Mesothelial cell of epicardium (in vitro differentiated cells): Measurements from ENCODE around the gene KLF2. TPM values are rescaled to one million over a fixed set of nuclear protein-coding genes. Genes with fewer than 3 reads are reported as not detected.
"Not testable (repeated sequence)": the region's sequence is repeated elsewhere in the genome, so short reads cannot be mapped to it uniquely, and the experiment has no call there.

Source experiments
- DNase-seq, 2 experiments: peaks; one replicate each; pipeline ENCODE4 v3.0.0; 2021; ENCODE audit warnings: low spot score in 2 of 2; ENCODE audit not compliant: unreplicated experiment in 2 of 2
- H3K27ac Mint-ChIP-seq: 2 replicates; pipeline ENCODE4 v1.8.0; 2021; ENCODE audit warnings: mixed read lengths
- H3K27me3 Mint-ChIP-seq: 2 replicates; pipeline ENCODE4 v1.8.0; 2021; ENCODE audit warnings: low read depth, mixed read lengths
- H3K36me3 Mint-ChIP-seq: 2 replicates; pipeline ENCODE4 v1.8.0; 2021; ENCODE audit warnings: mixed read lengths
- H3K4me1 Mint-ChIP-seq: 2 replicates; pipeline ENCODE4 v1.8.0; 2021; ENCODE audit warnings: mixed read lengths
- H3K4me3 Mint-ChIP-seq: 2 replicates; pipeline ENCODE4 v1.8.0; 2021; ENCODE audit warnings: mild to moderate bottlenecking, moderate library complexity, mixed read lengths
- H3K9me3 Mint-ChIP-seq: 2 replicates; pipeline ENCODE4 v1.8.0; 2021; ENCODE audit warnings: mixed read lengths
- total RNA-seq: library from RNA; stranded (reverse); gene quantifications from 3 replicates; pipeline ENCODE4 v1.2.1, GENCODE V29; 2021
- TF ChIP-seq, protein P1 (sequence below): fragments of 200-600 bp; sonication (generic); IDR thresholded peaks from one replicate; pipeline ENCODE4 v1.5.0; 2021; ENCODE audit warnings: antibody characterized with exemption; ENCODE audit not compliant: unreplicated experiment

KLF2 gene
- total RNA-seq, 1 donor from 2014 or later = 12.3 TPM

GRCh38 chr19:16340092-16340491 is 15.5 kb downstream of the KLF2 start:
- Mint-ChIP-seq H3K27me3 (no peaks in the 10 kb centered on the region), H3K27ac (peak overlapping the region; percentile 77), H3K4me3 (no peak overlapping the region), H3K4me1 (peaks cover 17% of the 10 kb centered on the region), H3K36me3 (peaks cover 1% of the 10 kb centered on the region), H3K9me3 (no peaks in the 10 kb centered on the region)
- DNase-seq = no peak
- TF ChIP-seq, protein P1, sequence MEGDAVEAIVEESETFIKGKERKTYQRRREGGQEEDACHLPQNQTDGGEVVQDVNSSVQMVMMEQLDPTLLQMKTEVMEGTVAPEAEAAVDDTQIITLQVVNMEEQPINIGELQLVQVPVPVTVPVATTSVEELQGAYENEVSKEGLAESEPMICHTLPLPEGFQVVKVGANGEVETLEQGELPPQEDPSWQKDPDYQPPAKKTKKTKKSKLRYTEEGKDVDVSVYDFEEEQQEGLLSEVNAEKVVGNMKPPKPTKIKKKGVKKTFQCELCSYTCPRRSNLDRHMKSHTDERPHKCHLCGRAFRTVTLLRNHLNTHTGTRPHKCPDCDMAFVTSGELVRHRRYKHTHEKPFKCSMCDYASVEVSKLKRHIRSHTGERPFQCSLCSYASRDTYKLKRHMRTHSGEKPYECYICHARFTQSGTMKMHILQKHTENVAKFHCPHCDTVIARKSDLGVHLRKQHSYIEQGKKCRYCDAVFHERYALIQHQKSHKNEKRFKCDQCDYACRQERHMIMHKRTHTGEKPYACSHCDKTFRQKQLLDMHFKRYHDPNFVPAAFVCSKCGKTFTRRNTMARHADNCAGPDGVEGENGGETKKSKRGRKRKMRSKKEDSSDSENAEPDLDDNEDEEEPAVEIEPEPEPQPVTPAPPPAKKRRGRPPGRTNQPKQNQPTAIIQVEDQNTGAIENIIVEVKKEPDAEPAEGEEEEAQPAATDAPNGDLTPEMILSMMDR = no peak

DNA sequence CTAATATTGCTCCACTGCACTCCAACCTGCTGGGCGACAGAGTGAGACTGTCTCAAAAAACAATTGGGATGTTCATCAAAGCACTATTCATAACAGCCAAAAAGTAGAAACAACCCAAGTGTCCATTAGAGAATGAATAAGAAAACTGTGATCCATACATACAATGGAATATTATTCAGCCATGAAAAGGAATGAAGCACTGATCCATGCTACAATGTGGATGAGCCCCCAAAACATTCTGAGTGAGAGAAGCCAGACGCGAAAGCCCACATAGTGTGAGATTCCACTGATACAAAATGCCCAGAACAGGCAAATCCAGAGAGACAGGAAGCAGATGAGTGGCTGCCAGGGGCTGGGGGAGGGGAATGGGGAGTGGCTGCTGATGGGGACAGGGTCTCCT is 16.0 kb downstream of the KLF2 start:
- DNase-seq = no peak
- H3K4me3 Mint-ChIP-seq = no peak overlapping the region

GRCh38 chr19:16342002-16342715 is 17.5 kb downstream of the KLF2 start:
- H3K27ac Mint-ChIP-seq = peak overlapping the region; percentile 91
- H3K4me3 Mint-ChIP-seq = no peak overlapping the region
- H3K36me3 Mint-ChIP-seq = peaks cover 1% of the 10 kb centered on the region
- H3K27me3 Mint-ChIP-seq = no peaks in the 10 kb centered on the region
- DNase-seq = no peak
- TF ChIP-seq, protein P1 = no peak
- H3K4me1 Mint-ChIP-seq = peaks cover 17% of the 10 kb centered on the region
- H3K9me3 Mint-ChIP-seq = no peaks in the 10 kb centered on the region

More for the DNA sequence above, 16.0 kb downstream of the KLF2 start:
- Mint-ChIP-seq H3K27ac (no peak overlapping the region), H3K36me3 (peaks cover 1% of the 10 kb centered on the region), H3K27me3 (no peaks in the 10 kb centered on the region), H3K9me3 (no peaks in the 10 kb centered on the region), H3K4me1 (peaks cover 17% of the 10 kb centered on the region)
- TF ChIP-seq, protein P1 = no peak

DNA sequence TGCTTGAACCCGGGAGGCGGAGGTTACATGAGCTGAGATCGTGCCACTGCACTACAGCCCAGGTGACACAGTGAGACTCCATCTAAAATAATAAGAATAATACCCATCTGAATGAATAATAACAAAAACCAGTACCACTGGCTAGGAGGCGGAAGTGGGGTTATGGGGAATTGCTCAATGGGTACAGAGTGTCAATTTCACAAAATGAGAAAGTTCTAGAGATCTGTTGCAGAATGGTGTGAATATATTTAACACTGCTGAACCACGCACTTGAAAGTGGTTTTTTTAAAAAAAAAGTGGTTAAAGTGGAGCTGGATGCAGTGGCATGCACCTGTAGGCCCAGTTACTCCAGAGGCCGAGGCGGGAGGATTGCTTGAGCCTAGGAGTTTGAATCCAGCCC is 18.5 kb downstream of the KLF2 start:
- TF ChIP-seq, protein P1 = no peak
- H3K4me3 Mint-ChIP-seq = no peak overlapping the region
- DNase-seq = no peak
- H3K4me1 Mint-ChIP-seq = peaks cover 22% of the 10 kb centered on the region
- no peaks in the 10 kb centered on the region for H3K27me3 Mint-ChIP-seq
- no peak overlapping the region for H3K27ac Mint-ChIP-seq
- peaks cover 1% of the 10 kb centered on the region for H3K36me3 Mint-ChIP-seq
- H3K9me3 Mint-ChIP-seq = no peaks in the 10 kb centered on the region

DNA sequence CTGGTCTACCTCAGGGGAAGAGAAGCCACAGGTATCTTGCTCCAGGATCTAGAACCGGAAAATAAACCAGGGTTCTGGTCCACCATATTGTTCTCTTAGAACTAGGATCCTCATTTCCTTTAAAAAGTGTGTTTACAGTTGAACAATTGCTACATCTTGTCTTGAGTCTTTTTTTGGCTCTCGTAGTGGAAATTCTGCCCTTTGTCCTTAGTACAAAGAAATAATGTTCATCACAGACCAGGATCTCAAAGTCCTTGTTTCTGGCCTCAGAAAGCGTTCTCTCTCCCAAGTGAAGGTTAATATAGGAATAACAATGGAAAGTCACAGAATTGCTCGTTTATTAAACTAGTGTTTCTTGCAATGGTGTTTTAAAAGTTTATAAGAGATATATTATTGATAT is 20.8 kb downstream of the KLF2 start:
- Mint-ChIP-seq H3K36me3 (peaks cover 1% of the 10 kb centered on the region), H3K9me3 (no peaks in the 10 kb centered on the region), H3K27ac (peak overlapping the region; percentile 6), H3K4me3 (no peak overlapping the region), H3K4me1 (peaks cover 12% of the 10 kb centered on the region), H3K27me3 (no peaks in the 10 kb centered on the region)
- DNase-seq = no peak
- TF ChIP-seq, protein P1 = no peak

DNA sequence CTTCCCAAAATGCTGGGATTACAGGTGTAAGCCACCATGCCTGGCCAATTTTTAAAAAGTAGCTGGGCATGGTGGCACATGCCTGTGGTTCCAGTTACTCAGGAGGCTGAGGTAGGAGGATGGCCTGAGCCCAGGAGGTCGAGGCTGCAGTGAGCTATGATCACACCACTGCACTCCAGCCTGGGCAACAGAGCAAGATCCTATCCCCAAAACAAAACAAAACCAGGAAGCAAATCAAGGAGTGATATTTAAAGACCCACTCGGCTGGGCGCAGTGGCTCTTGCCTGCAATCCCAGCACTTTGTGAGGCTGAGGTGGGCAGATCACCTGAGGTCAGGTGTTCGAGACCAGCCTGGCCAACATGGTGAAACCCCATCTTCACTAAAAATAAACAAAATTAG is 22.5 kb downstream of the KLF2 start:
- H3K36me3 Mint-ChIP-seq, H3K4me3 Mint-ChIP-seq, H3K9me3 Mint-ChIP-seq, H3K27me3 Mint-ChIP-seq, H3K27ac Mint-ChIP-seq, H3K4me1 Mint-ChIP-seq, DNase-seq: not testable (repeated sequence)
